GM10266 (cell line): ENCODE data around the gene BPIFB1.

ENCODE experiments used
- DNase-seq: peaks from one replicate; pipeline ENCODE4 v3.0.0; 2012; ENCODE audit errors: extremely low spot score
- TF ChIP-seq, protein P1 (sequence below): IDR thresholded peaks from 2 replicates; pipeline ENCODE4 v1.5.1; 2012; ENCODE audit warnings: mild to moderate bottlenecking, low read depth; ENCODE audit not compliant: control insufficient read depth, insufficient read depth; ENCODE audit errors: missing control alignments

Gene BPIFB1

DNA sequence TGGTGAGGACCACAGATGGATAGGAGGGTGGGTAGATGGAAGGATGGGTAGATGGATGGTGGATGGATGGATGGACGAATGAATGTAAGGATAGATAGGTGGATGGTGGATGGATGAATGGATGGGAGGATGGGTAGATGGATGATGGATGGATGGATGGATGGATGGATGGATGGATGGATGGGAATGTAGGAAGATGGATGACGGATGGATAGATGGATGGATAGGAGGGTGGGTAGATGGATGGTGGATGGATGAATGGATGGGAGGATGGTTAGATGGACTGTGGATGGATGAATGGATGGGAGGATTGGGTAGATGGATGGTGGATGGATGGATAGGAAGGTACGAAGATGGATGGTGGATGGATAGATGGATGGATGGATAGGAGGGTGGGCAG is 51.1 kb downstream of the BPIFB1 start:
- DNase-seq: no peak
- TF ChIP-seq, protein P1, sequence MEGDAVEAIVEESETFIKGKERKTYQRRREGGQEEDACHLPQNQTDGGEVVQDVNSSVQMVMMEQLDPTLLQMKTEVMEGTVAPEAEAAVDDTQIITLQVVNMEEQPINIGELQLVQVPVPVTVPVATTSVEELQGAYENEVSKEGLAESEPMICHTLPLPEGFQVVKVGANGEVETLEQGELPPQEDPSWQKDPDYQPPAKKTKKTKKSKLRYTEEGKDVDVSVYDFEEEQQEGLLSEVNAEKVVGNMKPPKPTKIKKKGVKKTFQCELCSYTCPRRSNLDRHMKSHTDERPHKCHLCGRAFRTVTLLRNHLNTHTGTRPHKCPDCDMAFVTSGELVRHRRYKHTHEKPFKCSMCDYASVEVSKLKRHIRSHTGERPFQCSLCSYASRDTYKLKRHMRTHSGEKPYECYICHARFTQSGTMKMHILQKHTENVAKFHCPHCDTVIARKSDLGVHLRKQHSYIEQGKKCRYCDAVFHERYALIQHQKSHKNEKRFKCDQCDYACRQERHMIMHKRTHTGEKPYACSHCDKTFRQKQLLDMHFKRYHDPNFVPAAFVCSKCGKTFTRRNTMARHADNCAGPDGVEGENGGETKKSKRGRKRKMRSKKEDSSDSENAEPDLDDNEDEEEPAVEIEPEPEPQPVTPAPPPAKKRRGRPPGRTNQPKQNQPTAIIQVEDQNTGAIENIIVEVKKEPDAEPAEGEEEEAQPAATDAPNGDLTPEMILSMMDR: no peak

DNA sequence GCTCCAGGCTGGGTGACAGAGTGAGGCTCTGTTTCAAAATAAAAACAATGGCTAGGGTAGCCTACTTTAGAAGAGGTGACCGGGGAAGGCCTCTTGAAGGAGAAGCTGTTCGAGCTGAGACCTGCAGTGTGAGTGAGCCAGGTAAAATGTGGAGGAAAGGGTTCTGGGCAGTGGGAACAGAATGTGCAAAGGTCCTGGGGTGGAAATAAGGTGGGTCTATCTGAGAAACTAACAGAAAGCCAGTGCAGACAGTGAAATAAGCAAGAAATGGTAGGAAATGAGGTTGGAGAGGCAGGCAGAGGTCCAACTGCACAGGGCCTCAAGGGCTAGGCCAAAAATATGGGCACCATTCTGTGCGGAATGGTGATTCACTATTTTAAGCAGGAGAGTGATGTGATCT is 53.4 kb downstream of the BPIFB1 start:
- DNase-seq: no peak

DNA sequence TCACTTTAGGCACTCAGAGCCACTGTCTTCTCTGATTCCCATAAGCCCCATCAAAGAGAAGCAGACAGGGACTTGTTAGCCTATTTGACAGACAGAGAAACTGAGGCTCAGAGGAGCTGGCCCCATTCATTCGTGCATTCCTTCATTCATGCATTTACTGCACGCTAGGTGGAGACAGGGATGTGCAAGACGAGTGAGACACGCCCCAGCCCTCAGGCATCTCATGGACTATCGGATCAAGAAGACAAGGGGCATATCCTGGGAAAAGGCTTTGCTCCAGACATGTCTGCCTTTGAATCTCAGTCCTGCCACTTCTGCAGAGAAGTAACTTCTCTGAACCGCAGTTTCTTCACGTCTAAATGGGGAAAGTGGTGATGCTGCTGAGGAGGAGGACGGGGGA is 54.1 kb downstream of the BPIFB1 start:
- no peak for DNase-seq
- TF ChIP-seq, protein P1: no peak

More for the DNA sequence above, 53.4 kb downstream of the BPIFB1 start:
- TF ChIP-seq, protein P1: no peak

DNA sequence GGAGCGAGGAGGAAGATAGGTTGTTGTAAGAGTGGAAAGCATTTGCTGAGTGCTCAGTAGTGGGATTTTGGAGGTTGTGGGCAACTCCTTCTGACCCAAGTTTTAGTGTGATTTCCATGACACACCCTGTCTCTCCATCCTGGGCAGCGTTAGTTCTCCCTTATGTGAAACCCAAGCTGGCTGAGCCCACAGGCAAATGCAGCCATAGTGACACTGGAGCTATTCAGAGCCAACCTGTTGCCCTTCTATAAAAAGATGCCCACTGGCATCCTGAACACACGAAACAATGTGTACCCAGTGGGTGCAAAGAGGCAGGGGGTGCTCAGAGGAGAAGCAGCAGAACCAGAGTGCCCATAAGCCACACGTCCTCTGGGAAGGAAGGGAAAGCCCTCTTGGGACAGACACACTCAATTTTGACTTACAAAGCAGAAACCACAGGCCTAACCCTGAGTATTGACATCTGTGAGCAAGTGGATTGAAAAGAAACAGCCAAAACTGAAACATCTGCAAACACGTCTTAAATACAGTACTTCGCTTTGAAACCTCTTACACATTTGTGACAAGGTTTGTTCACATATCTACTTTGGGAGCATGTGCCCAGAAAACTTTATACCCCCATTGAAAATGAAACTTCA is 54.6 kb downstream of the BPIFB1 start:
- TF ChIP-seq, protein P1: no peak
- peak; percentile 60 for DNase-seq

DNA sequence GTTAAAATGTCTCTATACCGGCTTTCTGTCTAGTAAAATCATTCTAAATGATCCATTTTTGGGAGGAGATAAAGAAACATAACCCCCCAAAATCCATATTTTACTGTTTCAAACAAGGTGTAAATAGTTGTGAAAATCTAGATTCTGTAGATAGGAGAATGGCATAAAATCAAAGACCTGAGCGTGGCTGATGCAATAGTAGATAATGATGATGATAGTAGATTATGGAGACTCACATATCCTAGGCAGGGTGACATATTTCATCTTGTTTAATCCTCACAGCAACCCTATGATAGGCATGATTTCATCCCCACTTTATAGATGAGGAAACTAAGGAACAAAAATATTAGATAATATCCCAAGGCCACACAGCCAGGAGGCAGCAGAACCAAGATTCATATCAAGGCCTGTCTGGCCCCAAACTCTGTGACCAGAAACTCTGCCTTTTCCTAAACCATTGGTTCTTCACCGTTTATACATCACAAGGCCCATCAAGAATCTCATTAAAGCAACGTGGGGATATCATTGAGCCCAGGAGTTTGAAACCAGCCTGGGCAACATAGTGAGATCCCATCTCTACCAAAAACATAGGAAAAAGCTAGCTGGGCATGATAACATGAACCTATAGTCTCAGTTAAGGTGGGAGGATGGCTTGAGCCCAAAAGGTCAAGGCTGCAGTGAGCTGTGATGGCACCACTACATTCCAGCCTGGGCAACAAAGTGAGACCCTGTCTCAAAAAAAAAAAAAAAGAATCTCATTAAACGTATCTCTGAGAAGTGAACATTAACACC is 55.6 kb downstream of the BPIFB1 start:
- TF ChIP-seq, protein P1: no peak
- no peak for DNase-seq

DNA sequence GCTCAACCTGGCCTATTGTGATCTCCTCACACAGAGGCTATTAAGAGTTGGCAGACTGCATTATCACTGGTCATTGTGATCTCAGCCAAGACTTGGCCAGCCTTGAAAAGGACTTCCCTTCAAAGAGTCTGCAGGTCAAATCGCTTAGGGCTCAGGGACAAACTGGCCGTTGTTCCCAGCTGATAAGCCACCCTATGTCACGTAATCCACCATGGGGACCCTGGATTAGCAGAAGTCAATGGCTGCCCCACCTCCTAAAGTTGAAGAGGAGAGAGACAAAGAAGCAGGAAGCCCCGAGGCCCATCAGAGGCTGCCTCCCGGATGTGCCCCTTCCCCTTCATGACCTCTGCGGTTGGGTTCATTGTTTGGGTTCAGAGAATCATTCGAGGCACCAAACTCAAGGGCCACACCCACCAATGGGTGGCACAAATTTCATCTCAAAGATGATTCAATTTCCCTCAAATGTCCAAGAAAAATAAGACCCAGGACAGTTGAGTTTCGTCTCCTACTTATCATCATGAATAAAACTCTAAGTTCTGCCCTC is 56.6 kb downstream of the BPIFB1 start:
- TF ChIP-seq, protein P1: no peak
- DNase-seq: no peak

DNA sequence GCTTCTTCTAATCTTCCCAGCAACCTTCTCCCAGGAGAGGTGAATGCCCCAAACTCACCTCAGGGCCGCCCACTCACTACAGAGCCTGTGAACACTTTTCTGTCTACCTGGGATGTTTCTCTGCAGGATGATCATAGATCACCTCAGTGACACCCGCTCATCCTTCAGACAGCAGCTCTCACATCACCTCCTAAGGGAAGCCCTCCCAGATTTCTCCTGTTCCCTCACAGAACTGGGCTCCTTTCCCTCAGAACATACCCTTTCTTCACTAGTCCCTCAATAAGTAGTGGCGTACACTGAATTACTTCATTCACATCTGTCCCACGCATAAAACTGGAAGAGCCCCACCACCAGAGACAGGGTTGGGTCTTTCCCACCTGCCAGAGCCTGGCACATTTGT is 60.5 kb downstream of the BPIFB1 start:
- DNase-seq: no peak
- TF ChIP-seq, protein P1: no peak
